Fibroblast of skin of back (primary cell): Measurements from ENCODE around the gene MYO9B.
"Not testable (repeated sequence)": the region's sequence is repeated elsewhere in the genome, so short reads cannot be mapped to it uniquely, and the experiment has no call there.

Experiments used
- DNase-seq: peaks from one replicate; pipeline ENCODE4 v3.0.0-alpha.2; 2013

Gene MYO9B

GRCh38 chr19:17094694-17095093 is 19.1 kb downstream of the MYO9B start:
- DNase-seq: not testable (repeated sequence)

DNA sequence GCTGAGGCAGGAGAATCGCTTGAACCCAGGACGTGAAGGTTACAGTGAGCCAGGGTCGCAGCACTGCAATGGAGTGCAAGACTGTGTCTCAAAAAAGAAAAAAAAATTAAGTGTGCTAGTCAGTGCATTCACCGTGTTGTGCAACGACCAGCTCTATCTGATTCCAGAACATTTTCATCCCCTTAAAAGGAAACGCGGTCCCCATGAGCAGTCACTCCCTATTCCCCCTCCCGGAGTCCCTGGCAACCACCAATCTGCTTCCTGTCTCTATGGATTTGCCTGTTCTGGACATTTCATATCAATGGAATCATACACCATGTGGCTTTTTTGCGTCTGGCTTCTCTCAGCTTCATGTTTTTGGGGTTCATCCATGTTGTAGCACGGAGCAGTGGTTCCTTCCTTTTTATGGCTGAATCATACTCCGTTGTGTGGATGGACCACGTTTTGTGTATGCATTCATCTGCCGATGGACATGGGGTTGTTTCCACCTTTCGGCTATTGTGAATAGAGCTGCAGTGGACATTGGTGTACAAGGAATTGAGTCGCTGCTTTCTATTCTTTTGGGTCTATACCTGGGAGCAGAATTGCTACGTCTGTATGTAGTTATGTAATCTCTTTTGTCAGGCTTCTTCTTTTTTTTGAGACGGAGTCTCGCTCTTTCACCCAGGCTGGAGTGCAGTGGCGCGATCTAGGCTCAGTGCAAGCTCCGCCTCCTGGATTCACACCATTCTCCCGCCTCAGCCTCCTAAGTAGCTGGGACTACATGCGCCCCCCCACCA is 19.8 kb downstream of the MYO9B start:
- DNase-seq: peak; percentile 73

- peak; percentile 40 for DNase-seq
These were observed 22.1 kb downstream of the MYO9B start for GRCh38 chr19:17097593-17098126.

GRCh38 chr19:17098326-17098725 is 22.7 kb downstream of the MYO9B start:
- DNase-seq: no peak

DNA sequence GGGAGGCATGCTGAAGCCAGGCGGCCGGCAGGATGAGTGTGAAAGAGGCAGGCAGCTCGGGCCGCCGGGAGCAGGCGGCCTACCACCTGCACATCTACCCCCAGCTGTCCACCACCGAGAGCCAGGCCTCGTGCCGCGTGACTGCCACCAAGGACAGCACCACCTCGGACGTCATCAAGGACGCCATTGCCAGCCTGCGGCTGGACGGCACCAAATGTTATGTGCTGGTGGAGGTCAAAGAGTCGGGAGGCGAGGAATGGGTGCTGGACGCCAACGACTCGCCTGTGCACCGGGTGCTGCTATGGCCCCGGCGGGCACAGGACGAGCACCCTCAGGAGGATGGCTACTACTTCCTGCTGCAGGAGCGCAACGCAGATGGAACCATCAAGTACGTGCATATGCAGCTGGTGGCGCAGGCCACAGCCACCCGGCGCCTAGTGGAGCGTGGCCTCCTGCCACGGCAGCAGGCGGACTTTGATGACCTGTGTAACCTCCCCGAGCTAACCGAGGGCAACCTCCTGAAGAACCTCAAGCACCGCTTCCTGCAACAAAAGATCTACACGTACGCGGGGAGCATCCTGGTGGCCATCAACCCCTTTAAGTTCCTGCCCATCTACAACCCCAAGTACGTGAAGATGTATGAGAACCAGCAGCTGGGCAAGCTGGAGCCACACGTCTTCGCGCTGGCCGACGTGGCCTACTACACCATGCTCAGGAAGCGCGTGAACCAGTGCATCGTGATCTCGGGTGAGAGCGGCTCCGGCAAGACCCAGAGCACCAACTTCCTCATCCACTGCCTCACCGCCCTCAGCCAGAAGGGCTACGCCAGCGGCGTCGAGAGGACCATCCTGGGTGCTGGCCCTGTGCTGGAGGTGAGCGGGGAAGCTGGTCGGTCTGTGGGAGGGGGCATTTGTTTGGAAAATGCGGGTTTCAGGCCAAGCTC is 26.4 kb downstream of the MYO9B start:
- no peak for DNase-seq

- peak; percentile 51 for DNase-seq
These were observed 27.6 kb downstream of the MYO9B start for GRCh38 chr19:17103177-17103576.

GRCh38 chr19:17104679-17105078 is 29.1 kb downstream of the MYO9B start:
- no peak for DNase-seq

- DNase-seq: no peak
These were observed 30.0 kb downstream of the MYO9B start for GRCh38 chr19:17105556-17105955.

DNA sequence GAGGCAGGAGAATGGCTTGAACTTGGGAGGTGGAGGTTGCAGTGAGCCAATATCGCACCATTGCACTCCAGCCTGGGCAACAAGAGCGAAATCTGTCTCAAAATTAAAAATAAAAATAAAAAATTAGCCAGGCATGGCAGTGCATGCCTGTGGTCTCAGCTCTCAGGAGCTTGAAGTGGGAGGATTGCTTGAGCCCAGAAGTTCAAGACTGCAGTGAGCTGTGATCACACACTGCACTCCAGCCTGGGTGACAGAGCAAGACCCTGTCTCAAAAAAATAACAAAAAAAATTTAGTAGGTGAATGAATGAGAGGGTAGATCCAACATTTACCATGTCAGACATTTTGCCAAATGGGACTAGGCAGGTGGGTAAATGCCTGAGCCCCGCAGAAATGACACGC is 31.4 kb downstream of the MYO9B start:
- DNase-seq: peak; percentile 25

DNA sequence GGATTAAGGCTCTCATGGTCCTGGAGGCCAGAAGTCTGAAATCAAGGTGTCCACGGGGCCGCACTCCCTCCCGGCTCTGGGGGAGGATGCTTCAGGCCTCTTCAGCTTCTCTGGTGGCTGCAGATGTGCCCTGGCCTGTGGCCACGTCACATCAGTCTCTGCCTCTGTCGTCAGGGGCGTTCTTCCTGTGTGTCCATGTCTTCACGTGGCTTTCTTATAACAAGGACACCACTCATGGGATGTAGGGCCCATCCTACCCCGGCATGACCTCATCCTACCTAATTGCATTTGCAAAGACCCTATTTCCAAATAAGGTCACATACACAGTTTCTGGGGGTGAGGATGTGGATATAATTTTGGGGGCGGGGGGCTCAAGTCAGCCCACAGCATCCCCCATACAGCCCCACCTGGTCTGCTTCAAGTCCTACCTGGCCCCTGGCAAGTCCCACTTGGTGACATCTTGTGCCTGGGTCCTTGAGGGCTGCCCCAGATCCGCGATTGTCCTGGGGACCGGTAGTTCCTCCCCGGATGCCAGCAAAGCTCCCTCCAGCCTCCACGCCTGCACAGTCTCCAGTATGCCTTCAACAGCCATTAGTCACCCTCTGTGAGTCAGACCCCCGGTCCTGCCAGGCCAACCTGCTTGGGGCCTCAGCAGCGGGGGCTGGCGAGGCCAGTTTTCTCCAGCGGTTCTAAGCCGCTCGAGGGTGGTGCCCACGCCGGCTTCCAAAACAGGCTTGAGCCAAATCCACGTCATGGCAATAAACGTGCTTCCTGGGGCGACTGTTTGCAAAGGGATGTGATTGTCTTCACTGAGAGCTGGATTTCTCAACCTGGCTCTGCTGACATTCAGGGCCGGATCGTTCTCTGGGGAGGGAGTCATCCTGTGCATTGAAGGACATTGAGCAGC is 32.2 kb downstream of the MYO9B start:
- peak; percentile 98 for DNase-seq

GRCh38 chr19:17108453-17108784 is 32.8 kb downstream of the MYO9B start:
- DNase-seq: no peak

GRCh38 chr19:17109300-17109699 is 33.7 kb downstream of the MYO9B start:
- no peak for DNase-seq

DNA sequence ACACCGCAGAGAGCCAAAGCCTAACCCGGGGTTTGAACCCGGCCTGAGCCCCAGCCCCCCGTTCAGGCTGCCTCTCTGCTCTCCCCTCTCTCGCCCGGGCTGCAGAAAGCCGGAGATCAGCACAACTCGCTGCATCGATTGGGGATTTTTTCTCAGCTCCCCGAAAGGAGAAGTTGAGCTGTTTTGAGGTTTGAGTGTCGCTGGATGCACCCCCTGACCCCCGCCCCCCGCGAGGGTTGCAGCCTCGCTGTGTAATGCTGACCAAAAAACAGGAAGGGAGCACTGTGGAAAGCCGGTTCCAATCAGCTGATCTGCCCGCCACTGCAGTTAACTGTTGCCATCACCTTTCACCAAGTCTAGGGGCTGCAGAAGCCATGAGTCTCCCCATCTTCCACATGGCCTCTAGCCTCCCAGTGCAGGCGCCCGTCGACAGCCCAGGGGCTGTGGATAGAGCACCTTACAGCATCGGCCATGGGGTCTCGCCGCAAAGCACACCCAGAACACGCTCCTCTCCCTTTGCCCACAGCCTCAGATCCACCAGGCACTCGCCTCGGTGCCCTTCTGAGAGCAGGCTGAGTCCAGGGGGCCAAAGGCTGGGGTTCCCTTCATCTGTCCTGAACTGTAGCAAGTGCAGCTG is 34.5 kb downstream of the MYO9B start:
- DNase-seq: no peak

- DNase-seq: no peak
These were observed 35.0 kb downstream of the MYO9B start for GRCh38 chr19:17110599-17110966.

DNA sequence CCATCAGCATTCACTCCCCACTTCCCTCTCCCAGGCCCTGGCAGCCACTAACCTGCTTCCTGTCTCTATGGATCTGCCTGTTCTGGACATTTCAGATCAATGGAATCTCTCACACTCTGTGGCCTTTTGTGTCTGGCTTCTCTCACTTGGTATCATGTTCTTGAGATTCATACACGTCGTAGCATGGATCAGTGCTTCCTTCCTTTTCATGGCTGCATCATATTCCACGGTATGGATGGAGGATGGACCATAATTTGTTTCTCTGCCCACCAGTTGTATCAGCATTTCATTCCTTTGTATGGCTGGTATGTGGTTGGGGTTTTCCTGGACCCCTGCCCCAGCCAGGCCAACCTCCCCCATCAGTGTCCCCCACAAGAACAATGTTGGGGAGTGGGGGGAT is 36.2 kb downstream of the MYO9B start:
- no peak for DNase-seq

DNA sequence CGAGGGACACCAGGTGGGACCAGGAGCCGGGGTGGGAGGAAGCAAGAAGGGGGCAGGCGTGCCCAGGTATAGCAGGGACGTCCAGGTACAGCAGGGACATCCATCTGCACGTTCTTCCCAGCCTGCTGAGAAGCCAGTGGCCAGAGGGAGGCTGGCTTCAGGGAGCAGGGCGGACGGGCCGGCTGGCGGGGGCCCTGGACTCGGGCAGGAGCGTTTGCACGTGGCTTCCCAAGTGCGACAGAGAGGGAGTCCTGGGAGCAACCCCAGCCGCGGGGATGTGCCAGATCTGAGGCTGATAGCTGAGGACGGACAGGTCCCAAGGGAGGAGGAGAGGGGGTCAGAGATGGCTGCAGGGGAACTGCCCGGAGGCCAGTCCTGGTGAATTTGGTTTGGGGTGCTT is 36.7 kb downstream of the MYO9B start:
- no peak for DNase-seq

DNA sequence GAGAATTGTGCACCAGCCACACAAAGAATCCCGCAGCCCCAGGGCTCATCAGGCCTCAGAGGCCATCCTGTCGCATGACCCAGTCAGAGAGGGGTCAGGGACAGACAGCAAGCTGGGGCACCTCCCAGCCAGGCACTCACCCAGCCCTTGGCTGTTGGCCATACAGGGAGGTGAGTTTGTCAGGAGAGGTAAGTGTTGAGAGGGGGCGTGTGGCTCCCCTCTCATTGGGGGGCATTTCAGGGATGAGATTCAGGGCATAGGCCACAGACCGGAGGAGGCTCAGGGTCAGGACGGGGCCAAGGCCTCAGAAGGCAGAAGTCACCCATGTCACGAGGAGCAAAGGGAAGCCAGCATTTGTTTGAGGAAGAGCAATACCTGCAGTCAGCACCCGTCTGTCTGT is 37.1 kb downstream of the MYO9B start:
- no peak for DNase-seq

DNA sequence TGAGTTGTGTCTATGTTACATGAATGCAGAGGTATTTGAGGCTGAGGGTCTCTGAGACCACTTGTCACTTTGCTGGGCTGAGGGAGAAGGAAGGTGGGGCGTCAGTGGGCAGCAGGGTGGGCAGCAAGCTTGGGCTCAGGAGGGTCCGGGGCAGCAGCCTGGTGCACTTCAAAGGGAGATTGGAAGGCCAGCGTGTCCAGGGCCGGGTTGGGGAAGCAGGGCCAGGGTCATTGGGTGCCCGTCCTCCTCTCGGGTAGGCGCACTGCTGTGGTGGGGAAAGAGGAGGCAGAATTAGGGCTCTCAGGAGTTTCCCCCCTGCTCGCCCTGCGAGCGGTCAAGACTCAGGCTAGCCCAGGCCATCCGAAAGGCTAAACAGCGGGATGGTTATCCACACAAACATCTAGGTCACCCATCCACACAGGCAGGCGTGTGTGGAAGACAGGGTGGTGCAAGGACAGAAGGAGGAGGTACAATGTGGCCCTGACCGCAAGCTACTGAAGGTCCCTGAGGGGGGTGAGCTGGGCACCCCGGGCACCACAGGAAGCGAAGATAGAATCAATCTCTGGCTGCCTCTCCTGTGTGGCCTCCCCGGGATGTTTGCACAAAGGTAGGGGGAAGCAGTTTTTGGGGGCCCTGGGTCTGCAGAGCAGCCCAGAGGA is 37.7 kb downstream of the MYO9B start:
- no peak for DNase-seq

GRCh38 chr19:17114414-17114831 is 38.8 kb downstream of the MYO9B start:
- DNase-seq: no peak

DNA sequence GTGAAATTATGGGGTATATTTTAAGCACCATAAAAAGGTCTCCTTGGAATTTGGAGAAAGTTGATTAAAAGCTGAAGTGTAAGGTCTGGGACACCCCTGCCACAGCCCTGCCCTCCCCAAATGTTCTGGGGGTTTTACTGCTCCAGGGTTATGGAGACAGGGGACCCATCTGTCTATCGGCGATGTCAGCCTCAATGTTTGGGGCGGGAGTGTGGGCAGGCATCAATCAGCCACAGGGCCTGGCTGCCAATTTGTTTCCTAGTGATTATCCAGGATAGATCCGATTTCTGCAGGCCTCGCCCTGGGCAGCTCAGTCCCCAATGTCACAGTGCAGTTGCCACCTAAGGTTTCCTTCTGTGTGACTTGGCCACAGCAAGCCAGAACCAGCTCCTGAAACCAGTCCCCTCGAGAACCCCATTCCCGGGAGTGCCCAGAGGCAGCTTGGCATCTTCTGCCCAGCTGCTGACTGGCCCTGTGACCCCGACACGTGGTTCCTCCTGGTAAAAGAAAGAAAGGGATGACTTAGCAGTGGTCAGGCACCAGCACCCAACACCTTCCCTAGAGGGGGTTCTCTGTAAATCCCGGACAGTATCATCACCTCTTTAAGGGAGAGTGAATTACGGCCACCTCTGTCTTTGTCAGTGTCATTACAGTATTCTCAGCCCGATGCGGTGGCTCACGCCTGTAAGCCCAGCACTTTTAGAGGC is 41.6 kb downstream of the MYO9B start:
- DNase-seq: no peak

DNA sequence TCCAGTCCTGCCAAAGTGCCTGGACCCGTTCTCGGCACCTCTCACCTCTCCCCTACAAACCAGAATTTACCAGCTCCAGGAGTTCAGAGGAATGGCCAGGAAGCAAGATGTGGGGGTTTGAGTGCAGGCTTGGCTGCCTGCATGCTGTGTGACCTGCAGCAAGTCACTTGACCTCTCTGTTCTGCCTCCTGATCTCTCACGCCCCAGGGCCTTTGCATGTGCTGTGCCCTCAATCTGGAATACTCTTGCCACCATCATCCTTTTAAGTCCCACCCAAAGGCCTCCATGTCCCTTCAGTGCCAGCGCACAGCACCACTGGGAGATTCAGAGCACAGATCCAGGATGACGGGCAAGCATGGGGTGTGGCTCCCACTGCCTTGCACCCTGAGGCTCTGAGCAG is 43.4 kb downstream of the MYO9B start:
- no peak for DNase-seq
